Activated naive CD8-positive, alpha-beta T cell treated with anti-CD3 and anti-CD28 coated beads, Interleukin-2, amount 10 ng/mL, durations not matched to agents 7 days and 5 days (primary cell): ENCODE data around the gene PPP6C. TPM values are rescaled to one million over a fixed set of nuclear protein-coding genes. Genes with fewer than 3 reads are reported as not detected.

Experiments used
- ATAC-seq: fragments of 150-1000 bp; cut with Tn5 transposase; one replicate; pipeline ENCODE4 v1.10.0; 2021; ENCODE audit warnings: low read depth, moderate library complexity
- POLR2A ChIA-PET: fragments of 350-600 bp; sonication (Branson Sonifier 250); formaldehyde crosslinking; loops from one replicate; lab custom pipeline; 2021; ENCODE audit warnings: antibody characterized with exemption; lab: Charles Lee
- DNase-seq: peaks from one replicate; pipeline ENCODE4 v3.0.0; 2021
- H3K27ac Mint-ChIP-seq: one replicate; pipeline ENCODE4 v1.8.0; 2022; ENCODE audit warnings: mild to moderate bottlenecking, mixed read lengths
- H3K27me3 Mint-ChIP-seq: one replicate; pipeline ENCODE4 v1.8.0; 2022; ENCODE audit warnings: mild to moderate bottlenecking, moderate library complexity, mixed read lengths
- H3K36me3 Mint-ChIP-seq: one replicate; pipeline ENCODE4 v1.8.0; 2021; ENCODE audit warnings: mild to moderate bottlenecking, mixed read lengths
- H3K4me1 Mint-ChIP-seq: one replicate; pipeline ENCODE4 v1.8.0; 2021; ENCODE audit warnings: mixed read lengths
- H3K4me3 Mint-ChIP-seq: one replicate; pipeline ENCODE4 v1.8.0; 2022; ENCODE audit warnings: mild to moderate bottlenecking, moderate library complexity, mixed read lengths
- H3K9me3 Mint-ChIP-seq: one replicate; pipeline ENCODE4 v1.8.0; 2021; ENCODE audit warnings: mixed read lengths
- total RNA-seq, 2 experiments: library from RNA; stranded (reverse); gene quantifications; one replicate each; pipeline ENCODE4 v1.2.3, GENCODE V29; 2021

PPP6C gene
- total RNA-seq, 2 experiments from 2014 or later, result 48.8 to 50.4 TPM

DNA sequence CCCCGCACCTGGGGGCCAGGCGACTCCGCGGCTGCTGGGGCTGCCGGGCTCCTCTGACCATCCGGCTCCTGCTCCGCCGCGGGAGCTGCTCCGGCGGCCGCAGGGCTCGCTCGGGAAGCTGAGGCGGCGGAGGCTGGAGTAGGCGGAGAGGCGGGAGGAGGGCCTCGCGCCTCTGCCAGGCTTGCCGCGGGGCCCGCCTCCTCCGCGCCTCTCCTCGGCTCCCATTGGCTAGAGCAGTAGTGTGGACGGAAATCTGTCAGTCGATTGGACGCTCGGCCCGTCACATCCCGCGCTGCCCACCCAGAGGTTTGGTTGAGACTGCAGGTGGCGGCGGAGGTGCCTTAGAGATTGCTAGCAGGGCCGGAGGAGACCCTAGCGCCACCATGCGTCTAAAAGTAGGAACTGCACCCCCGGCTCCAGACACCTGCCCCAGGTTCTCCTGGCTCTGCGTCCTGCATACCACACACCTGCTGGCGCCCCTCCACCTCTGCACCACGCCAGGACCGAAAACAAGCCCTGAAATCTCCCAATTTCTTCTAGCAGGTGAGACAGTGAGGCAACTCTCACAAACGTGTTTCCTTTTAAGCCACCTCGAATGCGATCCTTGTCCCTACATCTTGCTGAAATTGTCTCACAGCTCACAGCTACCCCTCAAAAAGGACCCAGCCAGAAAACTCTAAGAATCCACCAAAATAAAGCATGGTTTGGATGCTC lies 46.1 kb downstream of the PPP6C start, which contains the start of gene SCAI:
TSS of gene SCAI (minus strand) at position 152 of the 714 bp plus-strand sequence. CDS start at position 61, 91 bp downstream.
- DNase-seq, result peak; percentile 95

DNA sequence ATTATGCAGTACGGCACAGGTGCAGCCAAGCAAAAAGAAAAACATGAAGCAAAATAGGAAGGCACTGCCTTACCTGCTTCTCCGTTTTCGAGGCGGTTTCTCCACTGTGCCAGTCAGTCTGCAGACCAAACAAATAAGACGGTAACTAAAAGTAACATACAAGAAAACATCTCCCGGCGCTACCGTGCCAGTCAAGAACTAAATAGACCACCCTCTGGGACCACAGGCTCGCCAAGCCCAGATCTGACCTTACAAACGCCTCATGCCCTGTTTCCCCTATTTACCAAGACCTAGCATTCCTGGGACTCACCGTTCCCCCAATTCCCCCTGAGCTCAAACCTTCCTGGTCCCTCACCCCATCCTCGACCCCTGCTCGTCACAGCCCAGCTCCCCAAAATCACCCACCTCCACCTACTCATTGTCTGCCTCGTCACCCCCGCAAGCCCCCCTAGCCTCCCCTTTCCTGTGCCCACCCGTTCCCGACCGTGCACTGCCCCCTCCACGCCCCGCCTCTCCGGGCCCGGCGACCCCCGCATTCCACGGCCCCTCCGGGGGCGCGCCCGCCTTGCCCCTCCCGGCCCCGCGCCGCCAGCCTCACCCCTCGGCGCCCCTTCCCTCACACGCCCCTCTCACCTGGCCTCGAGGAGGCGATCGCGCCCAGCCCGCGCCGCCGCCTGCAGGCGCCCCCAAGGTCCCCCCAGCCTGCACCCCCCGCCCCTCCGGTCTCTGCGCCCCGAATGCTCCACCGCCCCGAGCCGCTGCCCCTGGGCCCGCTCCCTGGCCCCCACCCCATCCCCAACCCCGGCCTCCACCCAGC lies 46.8 kb downstream of the PPP6C start:
- H3K4me1 Mint-ChIP-seq, result peaks cover 21% of the 10 kb centered on the region
- peak overlapping the region; percentile 96 for H3K4me3 Mint-ChIP-seq
- POLR2A ChIA-PET, result interaction anchor here (0.6 to 3.0 kb wide), 9 partner anchors 16 to 373 kb away, joined by 3 to 14 read pairs (median 4); partner anchors contain the start of genes ARPC5L, GOLGA1 and RPL35
- peaks cover 6% of the 10 kb centered on the region for H3K36me3 Mint-ChIP-seq
- DNase-seq (peak; percentile 33), ATAC-seq (peak; percentile 23)
- H3K27ac Mint-ChIP-seq, result peak overlapping the region; percentile 84
- no peaks in the 10 kb centered on the region for H3K9me3 Mint-ChIP-seq
- H3K27me3 Mint-ChIP-seq, result no peaks in the 10 kb centered on the region

More for the DNA sequence above, 46.1 kb downstream of the PPP6C start, which contains the start of gene SCAI:
- no peaks in the 10 kb centered on the region for H3K27me3 Mint-ChIP-seq
- H3K36me3 Mint-ChIP-seq, result peaks cover 5% of the 10 kb centered on the region
- H3K4me3 Mint-ChIP-seq, result peak within 1 kb of the TSS; percentile 96
- no peaks in the 10 kb centered on the region for H3K9me3 Mint-ChIP-seq
- H3K4me1 Mint-ChIP-seq, result peaks cover 21% of the 10 kb centered on the region
- POLR2A ChIA-PET, result interaction anchor here (0.6 to 3.0 kb wide), 7 partner anchors 17 to 385 kb away, joined by 3 to 14 read pairs (median 4); partner anchors contain the start of gene GOLGA1
- peak; percentile 100 for ATAC-seq
- H3K27ac Mint-ChIP-seq, result peak within 1 kb of the TSS; percentile 84

DNA sequence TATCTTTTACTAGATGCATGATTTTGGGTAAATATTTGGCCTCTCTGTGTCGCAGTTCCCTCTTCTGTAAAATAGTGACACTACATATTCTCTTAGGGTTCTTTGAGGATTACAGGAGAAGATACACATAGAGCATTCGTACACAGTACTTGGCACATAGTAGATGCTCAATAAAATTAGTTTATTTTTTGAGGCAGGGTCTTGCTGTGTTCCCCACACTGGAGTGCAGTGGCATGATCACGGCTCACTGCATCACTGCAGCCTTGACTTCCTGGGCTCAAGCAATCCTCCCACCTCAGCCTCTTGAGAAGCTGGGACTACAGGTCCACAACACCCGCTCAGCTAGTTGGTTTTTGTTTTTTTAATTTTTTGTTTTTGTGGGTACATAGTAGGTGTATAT lies 47.9 kb downstream of the PPP6C start:
- Mint-ChIP-seq H3K27me3 (no peaks in the 10 kb centered on the region), H3K36me3 (peaks cover 6% of the 10 kb centered on the region), H3K4me3 (peak overlapping the region; percentile 96), H3K4me1 (peaks cover 21% of the 10 kb centered on the region), H3K9me3 (no peaks in the 10 kb centered on the region), H3K27ac (no peak overlapping the region)
- DNase-seq, result no peak
- ATAC-seq, result no peak
- POLR2A ChIA-PET, result interaction anchor here (0.7 to 3.0 kb wide), 6 partner anchors 15 to 372 kb away, joined by 3 to 14 read pairs (median 3); partner anchors contain the start of genes ARPC5L, GOLGA1 and RPL35

DNA sequence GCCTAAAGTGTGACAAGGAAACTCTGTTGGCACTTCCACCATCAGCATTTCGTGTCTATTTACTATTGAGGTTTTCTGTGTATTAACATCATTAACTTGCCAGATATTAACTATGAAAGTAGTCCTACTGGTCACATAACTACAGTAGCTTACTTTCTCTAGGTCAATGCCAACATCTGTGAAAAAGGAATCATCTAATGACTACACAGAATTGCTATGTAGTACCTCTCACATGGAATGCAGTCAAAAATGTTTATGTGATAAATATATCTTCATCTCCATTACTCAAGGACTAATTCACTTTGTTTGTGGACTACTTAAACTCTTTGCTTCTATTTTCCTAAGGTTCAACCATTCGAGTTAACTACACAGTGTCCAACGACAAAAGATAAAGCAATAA lies 48.4 kb downstream of the PPP6C start:
- ATAC-seq (no peak), DNase-seq (no peak)
- Mint-ChIP-seq H3K27ac (no peak overlapping the region), H3K27me3 (no peaks in the 10 kb centered on the region), H3K9me3 (no peaks in the 10 kb centered on the region), H3K36me3 (peaks cover 6% of the 10 kb centered on the region), H3K4me1 (peaks cover 21% of the 10 kb centered on the region), H3K4me3 (no peak overlapping the region)
- POLR2A ChIA-PET, result interaction anchor here (0.8 to 3.0 kb wide), 3 partner anchors 177 to 280 kb away, joined by 3 to 14 read pairs (median 6); partner anchors contain the start of genes ARPC5L, GOLGA1 and RPL35

DNA sequence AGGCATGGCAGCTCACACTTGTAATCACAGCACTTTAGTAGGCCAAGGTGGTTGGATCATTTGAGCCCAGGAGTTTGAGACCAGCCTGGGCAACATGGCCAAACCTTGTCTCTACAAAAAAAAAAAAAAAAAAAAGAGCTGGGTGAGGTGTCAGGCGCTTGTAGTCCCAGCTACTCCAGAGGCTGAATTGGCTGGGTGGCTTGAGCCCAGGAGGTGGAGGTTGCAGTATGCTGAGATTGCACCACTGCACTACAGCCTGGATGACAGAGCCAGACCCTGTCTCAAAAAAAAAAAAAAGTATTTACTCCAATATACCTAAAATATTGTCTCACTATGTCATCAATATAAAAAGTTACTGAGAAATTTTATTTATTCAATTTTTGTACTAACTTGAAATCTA lies 49.0 kb downstream of the PPP6C start:
- Mint-ChIP-seq H3K9me3 (no peaks in the 10 kb centered on the region), H3K4me1 (peaks cover 21% of the 10 kb centered on the region), H3K4me3 (no peak overlapping the region), H3K27ac (no peak overlapping the region), H3K36me3 (peaks cover 6% of the 10 kb centered on the region), H3K27me3 (no peaks in the 10 kb centered on the region)
- ATAC-seq, result no peak
- POLR2A ChIA-PET, result interaction anchor here (0.7 kb wide), 1 partner anchor 199 kb away, joined by 5 read pairs; the partner anchor contains the start of gene GOLGA1
- DNase-seq, result no peak

DNA sequence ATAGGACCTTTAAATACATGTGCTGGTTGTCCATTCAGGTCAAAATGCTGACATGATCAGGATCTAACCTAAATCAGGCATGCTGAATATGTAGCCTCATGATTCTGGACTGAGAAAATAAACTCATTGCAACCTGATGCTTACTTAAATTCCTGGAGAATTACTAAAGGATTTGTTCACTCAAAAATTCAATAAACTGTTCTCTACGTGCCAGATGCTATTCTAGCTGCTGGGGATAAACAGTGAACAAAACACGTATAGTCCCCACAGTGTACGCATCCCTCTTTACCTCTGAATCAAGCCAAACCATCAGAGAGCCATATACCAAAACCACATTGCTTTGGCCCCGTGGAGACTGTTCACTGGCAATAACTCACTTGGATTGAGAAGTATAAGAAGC lies 52.4 kb downstream of the PPP6C start:
- Mint-ChIP-seq H3K36me3 (peaks cover 21% of the 10 kb centered on the region), H3K4me1 (peaks cover 21% of the 10 kb centered on the region), H3K4me3 (no peak overlapping the region), H3K9me3 (peaks cover 6% of the 10 kb centered on the region), H3K27ac (no peak overlapping the region), H3K27me3 (no peaks in the 10 kb centered on the region)
- DNase-seq, result no peak
- POLR2A ChIA-PET, result no interaction called here
- no peak for ATAC-seq

DNA sequence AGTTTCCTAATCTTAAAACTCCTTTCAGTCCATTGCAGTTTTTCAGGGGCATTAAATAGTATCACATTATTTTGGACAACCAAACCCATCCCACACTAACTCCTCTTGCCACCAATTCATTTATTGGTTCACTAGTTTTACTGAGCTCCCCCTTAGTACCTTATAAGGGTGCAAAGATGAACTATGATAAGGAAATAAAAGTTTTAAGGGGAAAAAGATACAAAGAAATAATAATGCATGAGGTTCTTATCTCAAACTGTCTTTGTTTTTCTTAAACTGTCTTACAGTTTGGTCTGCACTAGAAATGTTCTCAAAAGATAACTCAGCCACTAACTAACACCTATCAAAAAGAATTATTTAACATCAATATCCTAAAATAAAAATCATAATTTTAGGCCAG lies 54.6 kb downstream of the PPP6C start:
- no peak for DNase-seq
- POLR2A ChIA-PET, result no interaction called here
- ATAC-seq, result no peak
- Mint-ChIP-seq H3K36me3 (peaks cover 20% of the 10 kb centered on the region), H3K4me3 (no peak overlapping the region), H3K4me1 (peaks cover 18% of the 10 kb centered on the region), H3K27me3 (no peaks in the 10 kb centered on the region), H3K27ac (no peak overlapping the region), H3K9me3 (peaks cover 6% of the 10 kb centered on the region)

DNA sequence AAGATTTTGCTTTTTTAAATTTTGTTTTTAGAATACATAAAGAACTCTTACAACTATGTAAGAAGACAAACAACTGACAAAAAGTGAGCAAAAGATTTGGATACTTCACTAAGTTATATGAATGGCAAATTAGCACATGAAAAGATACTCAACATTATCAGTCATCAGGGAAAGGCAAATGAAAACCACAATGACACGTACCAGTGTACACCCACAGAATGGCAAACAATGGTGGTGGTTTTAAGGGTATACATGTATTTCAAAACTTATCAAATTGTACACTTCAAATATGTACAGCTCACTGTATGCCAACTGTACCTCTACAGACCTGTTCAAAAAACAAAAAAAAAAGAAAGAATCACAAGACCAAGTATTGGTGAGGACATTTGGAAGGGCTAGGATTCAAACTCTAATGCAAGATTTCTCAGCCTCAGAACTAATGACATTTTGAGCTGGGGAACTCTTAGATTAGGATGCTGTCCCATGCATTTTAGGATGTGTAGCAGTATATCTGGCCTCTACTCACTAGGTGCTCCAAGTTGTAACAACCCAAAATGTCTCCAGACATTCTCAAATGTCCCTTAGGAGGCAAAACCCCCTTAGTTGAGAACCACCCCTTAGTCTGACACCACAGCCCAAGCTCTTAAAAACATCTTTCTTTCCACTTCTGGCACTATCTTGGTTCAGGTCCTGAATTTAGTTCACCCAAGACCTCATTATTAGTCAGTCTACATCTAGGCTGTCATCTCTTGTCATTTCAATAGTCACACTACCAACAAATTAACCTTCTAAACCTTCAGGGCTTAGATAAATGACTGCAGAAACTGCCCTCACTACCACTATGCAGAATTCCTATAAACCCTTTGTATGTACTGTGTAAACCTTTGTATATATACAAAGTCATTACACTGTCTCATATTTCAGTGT lies 55.9 kb downstream of the PPP6C start:
- DNase-seq, result no peak

DNA sequence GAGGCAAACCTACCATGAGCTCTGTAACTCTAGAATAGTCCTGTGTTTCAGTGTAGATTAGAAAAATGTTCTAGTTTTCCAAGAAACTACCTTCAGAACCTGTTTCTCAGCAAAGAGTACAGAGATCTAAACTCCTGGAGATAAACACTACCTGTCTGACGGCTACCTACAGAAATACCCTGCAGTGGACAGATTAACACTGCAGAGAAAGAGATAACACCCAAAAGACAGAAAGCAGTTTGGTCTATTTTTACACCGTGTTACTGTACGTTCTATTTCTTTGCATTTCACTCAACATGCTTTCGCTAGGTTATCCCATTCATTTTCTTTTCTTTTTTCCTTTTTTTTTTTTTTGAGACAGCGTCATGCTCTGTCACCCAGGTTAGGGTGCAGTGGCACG lies 57.8 kb downstream of the PPP6C start:
- peaks cover 16% of the 10 kb centered on the region for H3K36me3 Mint-ChIP-seq
- peaks cover 6% of the 10 kb centered on the region for H3K9me3 Mint-ChIP-seq
- no peak overlapping the region for H3K4me3 Mint-ChIP-seq
- no peak for DNase-seq
- no peak overlapping the region for H3K27ac Mint-ChIP-seq
- POLR2A ChIA-PET, result interaction anchor here (0.6 kb wide), 1 partner anchor 265 kb away, joined by 3 read pairs; no protein-coding TSS in a partner anchor
- ATAC-seq, result no peak
- H3K4me1 Mint-ChIP-seq, result peaks cover 19% of the 10 kb centered on the region
- H3K27me3 Mint-ChIP-seq, result no peaks in the 10 kb centered on the region

More for the DNA sequence above, 55.9 kb downstream of the PPP6C start:
- Mint-ChIP-seq H3K36me3 (peaks cover 16% of the 10 kb centered on the region), H3K9me3 (peaks cover 6% of the 10 kb centered on the region), H3K4me3 (no peak overlapping the region), H3K27ac (no peak overlapping the region), H3K4me1 (peaks cover 14% of the 10 kb centered on the region), H3K27me3 (no peaks in the 10 kb centered on the region)
- no peak for ATAC-seq
- POLR2A ChIA-PET, result no interaction called here

DNA sequence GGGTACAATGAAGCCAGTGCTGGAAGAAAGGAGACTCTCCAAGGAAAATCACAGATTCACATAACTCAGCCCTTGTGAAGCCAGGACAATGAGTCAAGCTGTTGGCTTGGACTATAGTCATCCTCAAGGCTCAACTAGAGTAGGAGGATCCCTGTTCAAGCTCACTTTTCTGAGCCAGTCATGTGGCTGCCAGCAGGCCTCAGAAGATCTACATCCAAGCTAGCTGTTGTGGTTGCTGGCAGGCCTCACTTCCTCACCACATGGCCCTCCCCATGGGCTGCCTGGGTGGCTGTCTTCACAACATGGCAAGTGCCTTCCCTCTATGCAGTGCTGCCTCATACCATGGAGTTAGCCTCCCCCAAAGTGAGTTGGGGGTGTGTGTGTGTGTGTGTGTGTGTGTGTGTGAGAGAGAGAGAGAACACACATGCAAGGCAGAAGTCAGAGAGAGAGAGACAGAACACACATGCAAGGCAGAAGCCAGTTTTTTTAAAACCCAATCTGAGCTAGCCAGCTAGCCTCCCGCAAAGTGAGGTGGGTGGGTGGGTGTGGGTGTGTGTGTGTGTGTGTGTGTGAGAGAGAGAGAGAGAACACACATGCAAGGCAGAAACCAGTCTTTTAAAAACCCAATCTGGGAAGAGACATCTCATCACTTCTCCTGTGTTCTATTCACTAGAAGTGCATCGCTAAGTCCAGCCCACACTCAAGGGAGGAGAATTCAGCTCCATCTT lies 63.4 kb downstream of the PPP6C start:
- DNase-seq, result peak; percentile 84
- Mint-ChIP-seq H3K9me3 (no peaks in the 10 kb centered on the region), H3K27me3 (no peaks in the 10 kb centered on the region), H3K4me3 (peak overlapping the region; percentile 80), H3K4me1 (peaks cover 23% of the 10 kb centered on the region), H3K36me3 (peaks cover 14% of the 10 kb centered on the region), H3K27ac (peak overlapping the region; percentile 96)
- ATAC-seq, result peak; percentile 98
- POLR2A ChIA-PET, result interaction anchor here (0.6 to 1.9 kb wide), 11 partner anchors 16 to 1931 kb away, joined by 3 to 8 read pairs (median 4); partner anchors contain the start of genes ARPC5L, NR6A1, RPL35 and SCAI

DNA sequence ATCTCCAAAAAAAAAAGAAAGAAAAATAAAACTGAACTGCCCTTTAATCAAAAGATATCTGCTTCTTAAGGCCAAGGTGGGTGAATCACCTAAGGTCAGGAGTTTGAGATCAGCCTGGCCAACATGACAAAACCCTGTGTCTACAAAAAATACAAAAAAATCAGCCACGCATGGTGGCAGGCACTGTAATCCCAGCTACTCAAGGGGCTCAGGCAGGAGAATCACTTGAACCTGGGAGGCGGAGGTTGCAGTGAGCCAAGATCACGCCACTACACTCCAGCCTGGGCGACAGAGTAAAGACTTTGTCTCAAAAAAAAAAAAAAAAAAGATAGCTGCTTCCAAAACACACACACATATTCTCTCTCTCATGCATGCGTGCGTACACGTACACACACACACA lies 64.1 kb downstream of the PPP6C start:
- H3K4me3 Mint-ChIP-seq, result peak overlapping the region; percentile 80
- POLR2A ChIA-PET, result interaction anchor here (0.6 to 1.9 kb wide), 4 partner anchors 116 to 1932 kb away, joined by 3 to 8 read pairs (median 5); partner anchors contain the start of genes ARPC5L and RPL35
- H3K36me3 Mint-ChIP-seq, result peaks cover 14% of the 10 kb centered on the region
- H3K27ac Mint-ChIP-seq, result peak overlapping the region; percentile 96
- no peak for ATAC-seq
- DNase-seq, result no peak
- no peaks in the 10 kb centered on the region for H3K27me3 Mint-ChIP-seq
- H3K4me1 Mint-ChIP-seq, result peaks cover 28% of the 10 kb centered on the region
- H3K9me3 Mint-ChIP-seq, result no peaks in the 10 kb centered on the region
